ENCODE data around the gene ZNF628. TPM values are rescaled to one million over a fixed set of nuclear protein-coding genes. Genes with fewer than 3 reads are reported as not detected.
A peak's percentile ranks its signal among the peaks of the same experiment; 100 is the strongest.

ZNF628 gene
- total and polyA plus RNA-seq, 2 of the 8 experiments (the other 6 are each of a cell fraction or from before 2014, with no cell fraction given): 1.7 to 10.8 TPM

- Histone ChIP-seq H2AK5ac (ENCODE audit: low read depth, low read length) (no peak overlapping the region; the same call in 1 of the 2 replicates), H2AFZ (ENCODE audit: low read length) (no peak overlapping the region), H3K79me2 (ENCODE audit: control insufficient read depth in 1 of 2, insufficient read depth in 2 of 2, low read length in 2 of 2) (peaks cover 0 to 11% of the 10 kb centered on the region in 2 experiments; a peak in 1 of 4 replicates), H4K8ac (ENCODE audit: extremely low read depth, insufficient read depth, low read length) (peak overlapping the region; percentile 83; the same call in 1 of the 2 replicates), H2BK15ac (ENCODE audit: low read length) (peak overlapping the region; percentile 88), H3K4me3 (ENCODE audit: extremely low read depth in 1 of 4, insufficient read depth in 2 of 4, low read depth in 3 of 4, low read length in 4 of 4) (peak overlapping the region; percentile 46 to 88 (median 76)), H2BK120ac (replicated peaks; ENCODE audit: low read depth, low read length) (no peak overlapping the region), H4K91ac (replicated peaks; ENCODE audit: insufficient read length, low read length) (peak overlapping the region; percentile 65), H2BK5ac (ENCODE audit: low read depth, low read length) (no peak overlapping the region), H4K5ac (ENCODE audit: insufficient read length, low read depth, low read length) (no peak overlapping the region), H3K56ac (replicated peaks; ENCODE audit: insufficient read length, low read depth, low read length) (no peak overlapping the region), H2BK12ac (ENCODE audit: low read depth, low read length) (no peak overlapping the region), H3K27ac (ENCODE audit: low read depth, low read length) (0 out of 2 replicates have a peak overlapping the region, but pooled peaks have one; percentile 47), H3K79me1 (ENCODE audit: low read depth, low read length) (peaks cover 9% of the 10 kb centered on the region), H3K23ac (ENCODE audit: insufficient read length) (no peak overlapping the region), H3K4me1 (replicated peaks in 1 of 4; ENCODE audit: control insufficient read depth in 3 of 4, insufficient read depth in 4 of 4, low read length in 3 of 4) (peaks cover 0 to 42% (median 28%) of the 10 kb centered on the region in 4 experiments; a peak in 6 of 7 replicates), H3K18ac (ENCODE audit: extremely low read depth, low read length) (peak overlapping the region; percentile 60), H3K4me2 (ENCODE audit: insufficient read depth in 1 of 2, low read depth in 2 of 2, low read length in 2 of 2) (peak overlapping the region; percentile 68 to 89), H4K20me1 (replicated peaks in 1 of 2; ENCODE audit: control insufficient read depth in 1 of 2, insufficient read depth in 2 of 2, low read length in 2 of 2) (peaks cover 0 to 6% of the 10 kb centered on the region in 2 experiments), H3K23me2 (ENCODE audit: low read depth, low read length) (peaks cover 11% of the 10 kb centered on the region), H3K9ac (replicated peaks in 1 of 4; ENCODE audit: extremely low read depth in 1 of 4, low read depth in 3 of 4, low read length in 3 of 4) (no peak overlapping the region; a peak in 1 of 7 replicates), H3K14ac (ENCODE audit: insufficient read length) (no peak overlapping the region), H3K36me3 (ENCODE audit: control insufficient read depth in 2 of 4, insufficient read depth in 4 of 4, low read length in 3 of 4) (peaks cover 0 to 10% (median 0%) of the 10 kb centered on the region in 4 experiments; a peak in 2 of 8 replicates), H3K9me3 (ENCODE audit: insufficient read depth in 2 of 2, low read depth in 1 of 2, low read length in 1 of 2) (no peaks in the 10 kb centered on the region), H3K4ac (replicated peaks; ENCODE audit: insufficient read length, low read depth, low read length) (no peak overlapping the region), H3K27me3 (replicated peaks in 1 of 4; ENCODE audit: control insufficient read depth in 3 of 4, extremely low read depth in 1 of 4, insufficient read depth in 3 of 4, low read length in 3 of 4) (no peaks in the 10 kb centered on the region), H2BK20ac (ENCODE audit: low read length) (no peak overlapping the region)
- ChIA-PET POLR2A (ENCODE audit: partially characterized antibody) (interaction anchor here (0.6 to 6.8 kb wide), 13 partner anchors 8 to 668 kb away, joined by 3 to 50 read pairs (median 8); partner anchors contain the start of genes FIZ1 and ZNF628), CTCF (ENCODE audit: partially characterized antibody) (interaction anchor here (0.9 to 3.9 kb wide), 9 partner anchors 11 to 182 kb away, joined by 3 to 21 read pairs (median 5); partner anchors contain the start of gene ZNF865)
- FAIRE-seq (no peak), DNase-seq (ENCODE audit: low read depth in 1 of 2, low spot score in 2 of 2) (peak in 1 of 2 experiments; percentile 59)
- 77% methylated on average over 37 of the region's 46 CpGs; no CpG with 5 or more reads in 1 of the 2 experiments for WGBS, 2 experiments (ENCODE audit: extremely low coverage in 1 of 2, insufficient coverage in 1 of 2, insufficient read length in 1 of 2, insufficient replicate concordance in 2 of 2, low coverage in 1 of 2, low lambda C conversion rate in 2 of 2, missing lambda C conversion rate in 1 of 2)
- TF ChIP-seq E2F6 (IDR thresholded peaks at IDR 0.05) (no peak), BRCA1 (IDR thresholded peaks at IDR 0.05; ENCODE audit: low read depth, low read length) (no peak), KDM1A (IDR thresholded peaks at IDR 0.05; ENCODE audit: borderline replicate concordance, low read length) (no peak), SRF (IDR thresholded peaks at IDR 0.05; ENCODE audit: low read depth, low read length) (no peak), RXRA (IDR thresholded peaks at IDR 0.05; ENCODE audit: insufficient read depth, low read depth, low read length) (no peak), RNF2 (IDR thresholded peaks at IDR 0.05; ENCODE audit: borderline replicate concordance, low read depth, low read length, missing control alignments, poor library complexity, severe bottlenecking) (no peak), CREB1 (IDR thresholded peaks at IDR 0.05) (no peak), HDAC2 (IDR thresholded peaks at IDR 0.05; ENCODE audit: borderline replicate concordance in 1 of 2, low read depth in 2 of 2, low read length in 2 of 2) (no peak)
These were observed 7.5 kb downstream of the ZNF628 start for GRCh38 chr19:55483706-55484592.
